ENCODE measurements around the gene MMP17.
"Not testable (repeated sequence)": the region's sequence is repeated elsewhere in the genome, so short reads cannot be mapped to it uniquely, and the experiment has no call there.

DNA sequence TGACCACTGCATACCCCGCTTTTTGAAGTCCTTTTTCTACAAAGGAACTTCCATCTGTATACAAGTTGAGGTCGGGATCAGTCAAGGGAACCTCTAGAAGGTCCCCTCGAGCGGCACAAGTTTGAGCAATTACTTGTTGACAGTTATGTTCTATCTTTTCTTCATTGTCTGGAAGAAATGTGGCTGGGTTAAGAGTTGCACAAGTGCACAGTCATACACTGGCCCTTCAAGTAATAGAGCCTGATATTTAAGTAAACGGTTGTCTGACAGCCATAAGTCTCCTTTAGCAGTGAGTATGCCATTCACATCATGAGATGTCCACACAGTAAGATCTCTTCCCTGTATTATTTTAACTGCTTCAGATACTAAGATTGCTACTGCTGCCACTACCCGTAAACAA, 46.8 kb downstream of the MMP17 start:
- not testable (repeated sequence) for TF ChIP-seq POLR2A, TAF1, POLR2AphosphoS5 (IDR thresholded peaks at IDR 0.05; ENCODE audit: low read depth, low read length)

Measured in GM12891 (cell line).